Spleen (tissue), 11 donors: ENCODE measurements around the gene FBN2. TPM values are rescaled to one million over a fixed set of nuclear protein-coding genes. Genes with fewer than 3 reads are reported as not detected.
"Not testable (repeated sequence)": the region's sequence is repeated elsewhere in the genome, so short reads cannot be mapped to it uniquely, and the experiment has no call there.

Experiments
- DNase-seq: peaks from one replicate; pipeline ENCODE4 v3.0.0-alpha.2; 2020
- H3K27ac ChIP-seq, 8 donors: fragments of 200-600 bp; sonication (generic) in 7 of 8; 1 replicate in 4 of 8; 2 replicates in 4 of 8; pipeline versions ENCODE4 v1.5.0 to v1.8.0; 2016 to 2021; ENCODE audit warnings: inconsistent platforms in 4 of 8, mild to moderate bottlenecking in 4 of 8, moderate library complexity in 1 of 8
- H3K27me3 ChIP-seq, 7 donors: fragments of 200-600 bp; sonication (generic) in 6 of 7; replicated peaks in 1 of 7; 1 replicate in 4 of 7; 2 replicates in 3 of 7; pipeline versions ENCODE4 v1.5.0 to v1.8.0; 2016 to 2021; ENCODE audit warnings: inconsistent platforms in 3 of 7, mild to moderate bottlenecking in 1 of 7
- H3K36me3 ChIP-seq, 6 donors: fragments of 200-600 bp; sonication (generic) in 5 of 6; 1 replicate in 4 of 6; 2 replicates in 2 of 6; pipeline versions ENCODE4 v1.5.0 to v1.8.0; 2016 to 2021; ENCODE audit warnings: inconsistent platforms in 2 of 6
- H3K4me1 ChIP-seq, 6 donors: fragments of 200-600 bp; sonication (generic) in 5 of 6; 1 replicate in 3 of 6; 2 replicates in 3 of 6; pipeline versions ENCODE4 v1.5.0 to v1.8.0; 2016 to 2021; ENCODE audit warnings: inconsistent platforms in 3 of 6
- H3K4me3 ChIP-seq, 8 donors: fragments of 200-600 bp; sonication (generic) in 7 of 8; 1 replicate in 4 of 8; 2 replicates in 4 of 8; pipeline versions ENCODE4 v1.5.0 to v1.8.0; 2016 to 2021; ENCODE audit warnings: inconsistent platforms in 4 of 8, mild to moderate bottlenecking in 4 of 8, moderate library complexity in 2 of 8
- H3K9me3 ChIP-seq, 8 donors: fragments of 200-600 bp; sonication (generic) in 7 of 8; 1 replicate in 4 of 8; 2 replicates in 4 of 8; pipeline versions ENCODE4 v1.5.0 to v1.8.0; 2016 to 2021; ENCODE audit warnings: inconsistent platforms in 4 of 8
- POLR2A ChIP-seq, 3 donors: fragments of 450-650 bp; IDR thresholded peaks; one replicate each; pipeline ENCODE4 v1.5.1; 2017; ENCODE audit warnings: antibody characterized with exemption in 3 of 3, mild to moderate bottlenecking in 1 of 3
- POLR2AphosphoS5 ChIP-seq, 3 donors: sonication (generic); formaldehyde crosslinking; IDR thresholded peaks; one replicate each; pipeline ENCODE4 v1.5.1; 2017; ENCODE audit warnings: antibody characterized with exemption in 3 of 3
- WGBS, 5 donors: extraction: QIAGEN DNeasy Blood & Tissue Kit in 3 of 5; methylation state at CpG; one replicate each; pipeline versions ENCODE4 v1.1.5 to v1.1.7; 2013 to 2018; 5-methylcytosine and 5-hydroxymethylcytosine counted together
- intact Hi-C: fragments of 100-400 bp; cut with DNase I; formaldehyde crosslinking; loops from one replicate; pipeline ENCODE4 v1.15.0; 2023; ENCODE audit warnings: low total_unique reads
- polyA plus RNA-seq, 3 donors: library from polyadenylated mRNA; stranded (reverse); fragments of 200-250 nt; gene quantifications; one replicate each; pipeline ENCODE4 v1.2.1, GENCODE V29; 2013
- total RNA-seq, 7 donors: library from RNA; depleted of rRNA in 3 of 7; stranded (reverse); fragments of >200 nt in 3 of 7; fragmentation: NEBNext Ultra II Directional in 4 of 7; extraction: Animal tissue kit (Norgen Biotek cat#: 25700) in 4 of 7; gene quantifications; one replicate each; pipeline versions ENCODE4 v1.1.0 to v1.2.1, GENCODE V29; 2016 to 2021
- TF ChIP-seq, protein P1 (sequence below), 11 experiments: fragments of 200-600 bp in 7 of 11; fragments of 450-650 bp in 4 of 11; sonication (generic) in 4 of 11; IDR thresholded peaks in 8 of 11; conservative IDR thresholded peaks in 3 of 11; 1 replicate in 7 of 11; 2 replicates in 4 of 11; pipeline versions ENCODE4 v1.4.0 to v1.8.0; 2016 to 2021; ENCODE audit warnings: antibody characterized with exemption in 11 of 11, inconsistent platforms in 4 of 11, mild to moderate bottlenecking in 1 of 11
- donor health status: healthy with polysubstance abuse.
- donor health status: DM: no; HTN: no; CAD: no; lungs with moderate emphysema.
- donor health status: DM: no; HTN: no; CAD: no.
- donor health status: Bipolar disorder and iron deficiency.
- donor health status: healthy.
- donor health status: DM: no; HTN: no; CAD: no.
- donor health status: DM: yes; HTN: yes; CAD: no.

FBN2 gene
- total and polyA plus RNA-seq, 10 donors = 0.21 to 7.6 (median 2.6) TPM

DNA sequence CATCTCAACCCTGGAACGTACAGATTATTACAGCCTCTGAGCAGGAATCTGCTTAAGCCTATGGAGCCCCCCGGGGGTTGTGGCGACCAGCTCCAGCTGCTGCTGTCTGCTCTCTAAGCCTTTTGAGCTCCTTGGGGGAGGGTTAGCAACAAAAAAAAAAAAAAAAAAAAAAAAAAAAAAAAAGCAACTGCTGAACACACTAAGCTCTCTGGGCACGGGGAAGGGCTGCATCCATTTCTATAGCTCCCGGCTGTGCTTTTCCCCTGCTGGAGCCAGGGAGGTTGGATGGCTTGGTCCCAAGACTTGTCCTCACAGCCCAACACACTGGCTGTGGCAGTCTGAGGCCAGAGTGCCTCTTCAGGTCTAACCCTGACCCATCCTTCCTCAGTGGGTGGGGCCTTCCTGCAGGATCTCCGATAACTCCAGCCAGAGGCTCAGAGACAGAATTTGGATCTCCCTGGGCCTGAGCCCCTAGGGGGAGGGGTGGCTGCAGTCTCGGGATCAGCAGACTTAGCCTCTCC is 82.1 kb downstream of the FBN2 start:
- DNase-seq = no peak
- Histone ChIP-seq H3K9me3 (peaks cover 0 to 17% (median 8%) of the 10 kb centered on the region in 8 donors), H3K4me1 (no peaks in the 10 kb centered on the region), H3K27ac (no peak overlapping the region), H3K4me3 (no peak overlapping the region), H3K36me3 (no peaks in the 10 kb centered on the region), H3K27me3 (no peaks in the 10 kb centered on the region)
- TF ChIP-seq, protein P1, sequence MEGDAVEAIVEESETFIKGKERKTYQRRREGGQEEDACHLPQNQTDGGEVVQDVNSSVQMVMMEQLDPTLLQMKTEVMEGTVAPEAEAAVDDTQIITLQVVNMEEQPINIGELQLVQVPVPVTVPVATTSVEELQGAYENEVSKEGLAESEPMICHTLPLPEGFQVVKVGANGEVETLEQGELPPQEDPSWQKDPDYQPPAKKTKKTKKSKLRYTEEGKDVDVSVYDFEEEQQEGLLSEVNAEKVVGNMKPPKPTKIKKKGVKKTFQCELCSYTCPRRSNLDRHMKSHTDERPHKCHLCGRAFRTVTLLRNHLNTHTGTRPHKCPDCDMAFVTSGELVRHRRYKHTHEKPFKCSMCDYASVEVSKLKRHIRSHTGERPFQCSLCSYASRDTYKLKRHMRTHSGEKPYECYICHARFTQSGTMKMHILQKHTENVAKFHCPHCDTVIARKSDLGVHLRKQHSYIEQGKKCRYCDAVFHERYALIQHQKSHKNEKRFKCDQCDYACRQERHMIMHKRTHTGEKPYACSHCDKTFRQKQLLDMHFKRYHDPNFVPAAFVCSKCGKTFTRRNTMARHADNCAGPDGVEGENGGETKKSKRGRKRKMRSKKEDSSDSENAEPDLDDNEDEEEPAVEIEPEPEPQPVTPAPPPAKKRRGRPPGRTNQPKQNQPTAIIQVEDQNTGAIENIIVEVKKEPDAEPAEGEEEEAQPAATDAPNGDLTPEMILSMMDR (IDR thresholded peaks at IDR 0.05 in 8 of 11, conservative IDR thresholded peaks at IDR 0.05 in 3 of 11) = no peak
- TF ChIP-seq POLR2AphosphoS5 (IDR thresholded peaks at IDR 0.05) = no peak
- WGBS, 5 donors = 61 to 84% (median 74%) methylated on average over 6 to 7 of the region's 7 CpGs
- intact Hi-C loops = no loop called here

DNA sequence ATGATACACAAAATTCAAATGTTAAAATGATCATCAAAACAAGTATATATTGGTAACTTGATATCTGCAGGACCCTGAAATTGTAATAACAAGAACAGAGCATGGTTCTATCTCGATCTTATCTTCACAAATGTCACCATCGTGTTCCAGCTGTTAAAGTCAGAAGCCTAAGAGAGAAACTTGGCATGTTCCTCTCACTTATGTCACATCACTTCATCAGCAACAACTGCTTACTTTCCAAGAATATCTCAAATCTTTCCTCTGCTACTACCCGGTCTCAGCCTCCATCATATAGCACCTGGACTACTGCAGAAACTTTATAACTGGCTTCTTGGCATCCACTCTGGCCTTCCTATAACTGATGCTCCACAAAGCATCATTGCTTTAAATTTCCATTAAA is 84.9 kb downstream of the FBN2 start:
- H3K4me1 ChIP-seq = no peaks in the 10 kb centered on the region
- 75 to 79% (median 78%) methylated on average over 3 of the region's 3 CpGs for WGBS, 5 donors
- H3K9me3 ChIP-seq = peaks cover 0 to 27% (median 18%) of the 10 kb centered on the region in 8 donors
- no peak overlapping the region for H3K4me3 ChIP-seq
- no peak for TF ChIP-seq POLR2A (IDR thresholded peaks at IDR 0.05)
- TF ChIP-seq, protein P1 (IDR thresholded peaks at IDR 0.05 in 8 of 11, conservative IDR thresholded peaks at IDR 0.05 in 3 of 11) = no peak
- TF ChIP-seq POLR2AphosphoS5 (IDR thresholded peaks at IDR 0.05) = no peak
- H3K27ac ChIP-seq = no peak overlapping the region
- intact Hi-C loops = no loop called here
- DNase-seq = no peak
- no peaks in the 10 kb centered on the region for H3K36me3 ChIP-seq
- no peaks in the 10 kb centered on the region for H3K27me3 ChIP-seq

GRCh38 chr5:128447224-128447623 is 90.8 kb downstream of the FBN2 start:
- intact Hi-C loops, DNase-seq, H3K36me3 ChIP-seq: not testable (repeated sequence)

DNA sequence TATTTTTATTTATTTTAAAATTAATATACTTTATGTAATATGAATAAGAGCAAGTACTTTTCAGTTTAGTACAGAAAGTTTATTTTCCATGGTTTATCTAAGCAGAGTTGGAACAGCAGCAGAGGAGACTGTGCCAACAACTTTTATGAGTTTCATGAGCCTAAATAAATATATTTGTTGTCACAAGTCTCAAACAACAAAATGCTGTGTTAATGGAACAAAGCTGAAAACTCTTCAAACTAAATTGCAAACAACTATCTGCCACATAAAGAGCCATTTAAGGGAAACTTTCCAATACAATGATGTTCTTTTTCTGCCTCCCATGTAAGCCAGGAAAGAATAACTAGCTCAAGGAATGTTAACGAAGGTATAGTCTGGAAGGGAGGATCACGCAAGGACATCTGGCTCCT is 96.1 kb downstream of the FBN2 start:
- Histone ChIP-seq H3K36me3 (no peaks in the 10 kb centered on the region), H3K9me3 (peaks cover 0 to 11% (median 9%) of the 10 kb centered on the region in 8 donors), H3K27ac (no peak overlapping the region), H3K4me1 (no peaks in the 10 kb centered on the region), H3K4me3 (no peak overlapping the region), H3K27me3 (no peaks in the 10 kb centered on the region)
- 66 to 91% (median 86%) methylated on average over 2 of the region's 2 CpGs for WGBS, 5 donors
- TF ChIP-seq, protein P1 (IDR thresholded peaks at IDR 0.05 in 8 of 11, conservative IDR thresholded peaks at IDR 0.05 in 3 of 11) = no peak
- no peak for TF ChIP-seq POLR2A (IDR thresholded peaks at IDR 0.05)
- no peak for TF ChIP-seq POLR2AphosphoS5 (IDR thresholded peaks at IDR 0.05)
- intact Hi-C loops = no loop called here
- no peak for DNase-seq

More at GRCh38 chr5:128447224-128447623, 90.8 kb downstream of the FBN2 start:
- H3K4me1 ChIP-seq, H3K27me3 ChIP-seq, H3K27ac ChIP-seq, H3K4me3 ChIP-seq: not testable (repeated sequence)
- H3K9me3 ChIP-seq = peaks cover 0 to 45% (median 40%) of the 10 kb centered on the region in 8 donors
- WGBS, 5 donors = 83 to 96% (median 94%) methylated on average over 10 of the region's 10 CpGs

- Histone ChIP-seq H3K4me1 (no peaks in the 10 kb centered on the region), H3K27ac (no peak overlapping the region), H3K27me3 (no peaks in the 10 kb centered on the region), H3K36me3 (no peaks in the 10 kb centered on the region), H3K9me3 (peaks cover 0 to 3% (median under 1%) of the 10 kb centered on the region in 8 donors), H3K4me3 (no peak overlapping the region)
- 89 to 99% (median 92%) methylated on average over 2 of the region's 2 CpGs for WGBS, 5 donors
- DNase-seq = no peak
- TF ChIP-seq, protein P1 (IDR thresholded peaks at IDR 0.05 in 8 of 11, conservative IDR thresholded peaks at IDR 0.05 in 3 of 11) = no peak
- TF ChIP-seq POLR2A (IDR thresholded peaks at IDR 0.05) = no peak
- no peak for TF ChIP-seq POLR2AphosphoS5 (IDR thresholded peaks at IDR 0.05)
- intact Hi-C loops = no loop called here
These were observed 96.9 kb downstream of the FBN2 start for GRCh38 chr5:128441165-128441564.
